Right atrium auricular region (tissue), 2 donors: Measurements from ENCODE around the gene FEV. TPM values are rescaled to one million over a fixed set of nuclear protein-coding genes. Genes with fewer than 3 reads are reported as not detected.

Experiments
- DNase-seq: peaks from one replicate; pipeline ENCODE4 v3.0.0-alpha.2; 2019; ENCODE audit warnings: low spot score
- H3K27ac ChIP-seq, 2 donors: fragments of 200-600 bp; sonication (generic); 1 replicate in 1 of 2; 2 replicates in 1 of 2; pipeline ENCODE4 v1.5.1; 2016 to 2019
- H3K27me3 ChIP-seq, 2 donors: fragments of 200-600 bp; sonication (generic); one replicate each; pipeline versions ENCODE4 v1.5.1 to v1.6.0; 2017 to 2019
- H3K36me3 ChIP-seq: fragments of 200-600 bp; sonication (generic); one replicate; pipeline ENCODE4 v1.5.1; 2016
- H3K4me1 ChIP-seq, 2 donors: fragments of 200-600 bp; sonication (generic); one replicate each; pipeline versions ENCODE4 v1.5.1 to v1.6.0; 2017 to 2019
- H3K4me3 ChIP-seq, 2 donors: fragments of 200-600 bp; sonication (generic); 1 replicate in 1 of 2; 2 replicates in 1 of 2; pipeline ENCODE4 v1.5.1; 2017 to 2019; ENCODE audit warnings: mild to moderate bottlenecking in 1 of 2, moderate library complexity in 1 of 2
- H3K9me3 ChIP-seq, 2 donors: fragments of 200-600 bp; sonication (generic); one replicate each; pipeline ENCODE4 v1.5.1; 2019
- total RNA-seq, 2 donors: library from RNA; depleted of rRNA; stranded (reverse); fragments of >200 nt; gene quantifications; one replicate each; pipeline ENCODE4 v1.1.0, GENCODE V29; 2016
- TF ChIP-seq, protein P1 (sequence below), 2 donors: fragments of 200-600 bp; sonication (generic); IDR thresholded peaks; one replicate each; pipeline ENCODE4 v1.5.1; 2019; ENCODE audit warnings: antibody characterized with exemption in 2 of 2

FEV gene
- total RNA-seq, 2 donors from 2014 or later: not detected

DNA sequence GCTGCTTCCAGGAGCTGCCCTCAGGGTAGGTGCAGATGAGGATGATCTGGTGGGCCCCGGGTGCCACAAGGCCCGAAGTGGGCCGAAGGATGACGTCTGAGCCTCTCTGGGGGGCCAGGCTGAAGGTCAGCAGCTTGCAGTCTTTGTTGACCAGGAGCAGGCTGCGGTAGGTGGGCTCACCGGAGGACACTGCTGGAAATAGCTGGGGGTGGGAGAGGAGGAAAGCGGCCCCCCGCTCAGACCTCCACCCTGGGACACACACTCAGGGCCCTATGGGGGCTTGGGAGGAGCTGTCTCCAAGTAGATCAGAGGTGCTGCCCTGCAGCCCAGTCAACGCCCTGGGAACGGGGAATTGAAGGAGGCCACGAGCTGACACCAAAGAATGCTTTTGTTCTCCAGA lies 39.1 kb upstream of the FEV start:
- TF ChIP-seq, protein P1, sequence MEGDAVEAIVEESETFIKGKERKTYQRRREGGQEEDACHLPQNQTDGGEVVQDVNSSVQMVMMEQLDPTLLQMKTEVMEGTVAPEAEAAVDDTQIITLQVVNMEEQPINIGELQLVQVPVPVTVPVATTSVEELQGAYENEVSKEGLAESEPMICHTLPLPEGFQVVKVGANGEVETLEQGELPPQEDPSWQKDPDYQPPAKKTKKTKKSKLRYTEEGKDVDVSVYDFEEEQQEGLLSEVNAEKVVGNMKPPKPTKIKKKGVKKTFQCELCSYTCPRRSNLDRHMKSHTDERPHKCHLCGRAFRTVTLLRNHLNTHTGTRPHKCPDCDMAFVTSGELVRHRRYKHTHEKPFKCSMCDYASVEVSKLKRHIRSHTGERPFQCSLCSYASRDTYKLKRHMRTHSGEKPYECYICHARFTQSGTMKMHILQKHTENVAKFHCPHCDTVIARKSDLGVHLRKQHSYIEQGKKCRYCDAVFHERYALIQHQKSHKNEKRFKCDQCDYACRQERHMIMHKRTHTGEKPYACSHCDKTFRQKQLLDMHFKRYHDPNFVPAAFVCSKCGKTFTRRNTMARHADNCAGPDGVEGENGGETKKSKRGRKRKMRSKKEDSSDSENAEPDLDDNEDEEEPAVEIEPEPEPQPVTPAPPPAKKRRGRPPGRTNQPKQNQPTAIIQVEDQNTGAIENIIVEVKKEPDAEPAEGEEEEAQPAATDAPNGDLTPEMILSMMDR (IDR thresholded peaks at IDR 0.05): no peak
- Histone ChIP-seq H3K27me3 (no peaks in the 10 kb centered on the region), H3K4me1 (no peaks in the 10 kb centered on the region), H3K27ac (no peak overlapping the region), H3K4me3 (no peak overlapping the region), H3K9me3 (no peaks in the 10 kb centered on the region), H3K36me3 (no peaks in the 10 kb centered on the region)
- no peak for DNase-seq

DNA sequence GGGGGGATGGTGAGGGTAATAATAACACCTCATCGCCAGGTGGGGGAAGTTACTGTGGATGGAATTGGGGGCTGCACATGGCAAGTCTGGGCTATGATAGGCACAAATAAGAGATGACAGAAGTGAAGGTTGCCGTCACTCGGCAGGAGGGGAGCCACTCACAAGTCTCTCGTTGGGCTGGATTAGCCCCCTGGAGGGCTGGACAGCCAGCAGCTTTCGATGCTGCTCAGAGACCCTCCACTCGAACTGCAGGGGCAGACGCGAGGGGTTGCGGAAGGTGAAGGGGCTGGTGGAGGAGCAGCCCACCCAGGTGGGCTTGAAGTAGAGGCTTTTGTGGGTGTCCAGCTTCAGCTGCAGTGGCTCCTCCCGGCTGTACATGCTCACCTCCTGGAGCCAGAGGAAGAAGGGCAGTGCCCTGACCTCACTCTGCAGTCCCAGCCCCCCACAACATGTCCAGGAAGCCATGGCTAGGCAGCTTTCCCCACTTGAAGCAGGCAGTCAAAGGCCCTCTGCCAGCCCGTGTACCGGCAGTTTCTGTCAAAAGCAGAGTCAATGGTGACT lies 38.1 kb upstream of the FEV start:
- Histone ChIP-seq H3K27me3 (no peaks in the 10 kb centered on the region), H3K36me3 (no peaks in the 10 kb centered on the region), H3K9me3 (no peaks in the 10 kb centered on the region), H3K4me3 (no peak overlapping the region), H3K4me1 (no peaks in the 10 kb centered on the region), H3K27ac (no peak overlapping the region)
- no peak for DNase-seq
- TF ChIP-seq, protein P1 (IDR thresholded peaks at IDR 0.05): no peak

DNA sequence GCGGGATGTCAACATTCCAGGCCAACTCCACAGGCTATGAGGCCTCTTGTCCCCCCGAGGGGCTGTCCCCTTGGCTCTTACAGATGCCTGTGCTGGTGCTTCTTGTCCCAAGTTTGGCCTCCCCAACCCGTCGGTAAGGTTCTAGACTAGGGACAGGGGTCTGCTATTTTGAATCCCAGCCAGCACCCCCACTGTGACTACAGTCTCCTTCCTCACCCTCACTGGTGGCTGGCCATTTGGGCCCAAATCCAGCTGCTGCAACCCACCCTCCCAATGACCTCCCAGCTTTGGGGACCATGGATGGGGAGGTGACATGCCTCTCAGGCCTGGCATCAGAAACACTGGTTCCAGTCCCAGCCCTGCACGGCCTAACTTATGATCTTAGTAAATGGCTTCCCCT lies 37.6 kb upstream of the FEV start:
- H3K27me3 ChIP-seq: no peaks in the 10 kb centered on the region

DNA sequence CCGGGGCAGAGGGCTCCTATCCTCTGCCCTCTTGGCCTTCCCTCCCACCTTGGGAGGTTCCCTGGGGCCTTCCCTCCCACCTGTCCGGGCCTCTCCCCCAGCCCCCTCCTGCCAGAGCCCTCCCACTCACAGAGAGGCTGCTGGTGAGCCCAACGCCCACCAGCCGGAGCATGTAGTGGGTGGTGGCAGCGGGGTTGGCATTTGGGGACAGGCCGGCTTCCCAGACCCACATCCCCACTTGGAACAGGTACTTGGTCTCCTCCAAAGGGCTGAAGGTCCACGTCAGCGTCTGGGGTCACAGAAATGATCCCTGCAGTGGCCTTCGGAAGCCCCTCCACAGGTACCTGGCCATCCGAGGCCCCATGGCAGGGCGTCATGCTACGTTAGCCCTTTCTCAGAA lies 37.1 kb upstream of the FEV start:
- no peak overlapping the region for H3K27ac ChIP-seq
- DNase-seq: no peak
- TF ChIP-seq, protein P1 (IDR thresholded peaks at IDR 0.05): no peak
- H3K4me1 ChIP-seq: no peaks in the 10 kb centered on the region
- H3K36me3 ChIP-seq: no peaks in the 10 kb centered on the region
- H3K27me3 ChIP-seq: no peaks in the 10 kb centered on the region
- H3K9me3 ChIP-seq: no peaks in the 10 kb centered on the region
- H3K4me3 ChIP-seq: no peak overlapping the region

More for the DNA sequence above, 37.6 kb upstream of the FEV start:
- H3K27ac ChIP-seq: no peak overlapping the region
- no peaks in the 10 kb centered on the region for H3K4me1 ChIP-seq
- H3K4me3 ChIP-seq: no peak overlapping the region
- no peak for DNase-seq
- H3K9me3 ChIP-seq: no peaks in the 10 kb centered on the region
- TF ChIP-seq, protein P1 (IDR thresholded peaks at IDR 0.05): no peak
- H3K36me3 ChIP-seq: no peaks in the 10 kb centered on the region

DNA sequence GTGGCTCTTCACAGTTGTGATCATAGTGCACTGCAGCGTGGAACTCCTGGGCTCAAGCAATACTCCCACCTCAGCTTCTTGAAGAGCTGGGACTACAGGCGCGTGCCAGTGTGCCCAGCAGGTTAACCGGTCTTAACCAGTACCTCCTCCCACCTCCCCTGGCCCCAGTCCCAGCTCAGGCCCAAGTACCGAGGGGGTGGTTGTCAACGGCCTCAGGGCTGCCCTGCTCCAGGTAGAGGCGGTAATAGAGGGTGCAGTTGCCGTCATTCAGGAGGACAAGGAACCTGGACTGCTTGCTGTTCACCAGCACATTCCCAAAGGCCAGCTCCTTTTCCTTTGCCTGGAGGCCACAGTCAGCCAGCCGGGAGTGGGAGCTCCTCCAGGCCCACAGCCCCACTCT lies 36.6 kb upstream of the FEV start:
- DNase-seq: no peak

More for the DNA sequence above, 36.6 kb upstream of the FEV start:
- TF ChIP-seq, protein P1 (IDR thresholded peaks at IDR 0.05): no peak
- no peaks in the 10 kb centered on the region for H3K4me1 ChIP-seq
- H3K4me3 ChIP-seq: no peak overlapping the region
- H3K36me3 ChIP-seq: no peaks in the 10 kb centered on the region
- H3K27ac ChIP-seq: no peak overlapping the region
- no peaks in the 10 kb centered on the region for H3K27me3 ChIP-seq
- H3K9me3 ChIP-seq: no peaks in the 10 kb centered on the region
